H1 (cell line): ENCODE data around the gene GPLD1. TPM values are rescaled to one million over a fixed set of nuclear protein-coding genes. Genes with fewer than 3 reads are reported as not detected.

Experiments
- CTCF ChIA-PET: fragments of 300-600 bp; sonication (Branson Sonifier 250); formaldehyde crosslinking; loops from one replicate; lab custom pipeline; 2021; ENCODE audit not compliant: partially characterized antibody; lab: Charles Lee
- POLR2A ChIA-PET: fragments of 300-600 bp; sonication (Branson Sonifier 250); formaldehyde crosslinking; loops from one replicate; lab custom pipeline; 2021; ENCODE audit warnings: inconsistent platforms; ENCODE audit not compliant: partially characterized antibody; lab: Charles Lee
- DNase-seq, 2 experiments: peaks; one replicate each; pipeline versions ENCODE4 v3.0.0 to v3.0.0-alpha.2; 2010 to 2022; ENCODE audit warnings: low spot score in 2 of 2, low read depth in 1 of 2, mixed read lengths in 1 of 2
- FAIRE-seq: peaks from 2 replicates; lab custom pipeline; 2011; peaks lifted over from hg19 to GRCh38; lab: Jason Lieb, UNC
- H2AFZ ChIP-seq: 2 replicates; pipeline ENCODE4 v1.8.1; 2012; ENCODE audit warnings: low read length, inconsistent platforms
- H2AK5ac ChIP-seq: 2 replicates; pipeline ENCODE4 v1.6.1; 2013; ENCODE audit warnings: low read depth, low read length
- H2BK120ac ChIP-seq: replicated peaks from 2 replicates; pipeline ENCODE3; 2013; ENCODE audit warnings: low read depth, low read length, inconsistent platforms
- H2BK12ac ChIP-seq: 2 replicates; pipeline ENCODE4 v1.6.1; 2013; ENCODE audit warnings: low read depth, low read length
- H2BK15ac ChIP-seq: 2 replicates; pipeline ENCODE4 v1.6.1; 2013; ENCODE audit warnings: low read length
- H2BK20ac ChIP-seq: 2 replicates; pipeline ENCODE4 v1.6.1; 2013; ENCODE audit warnings: low read length
- H2BK5ac ChIP-seq: 2 replicates; pipeline ENCODE4 v1.6.1; 2013; ENCODE audit warnings: low read depth, low read length
- H3K14ac ChIP-seq: 2 replicates; pipeline ENCODE4 v1.6.1; 2013; ENCODE audit warnings: inconsistent platforms; ENCODE audit not compliant: insufficient read length
- H3K18ac ChIP-seq: 2 replicates; pipeline ENCODE4 v1.6.1; 2013; ENCODE audit warnings: low read length; ENCODE audit errors: extremely low read depth
- H3K23ac ChIP-seq: 2 replicates; pipeline ENCODE4 v1.6.1; 2013; ENCODE audit warnings: inconsistent platforms; ENCODE audit not compliant: insufficient read length
- H3K23me2 ChIP-seq: 2 replicates; pipeline ENCODE4 v1.6.1; 2013; ENCODE audit warnings: low read depth, low read length
- H3K27ac ChIP-seq: 2 replicates; pipeline ENCODE4 v1.6.1; 2011; ENCODE audit warnings: low read depth, low read length, inconsistent platforms
- H3K27me3 ChIP-seq, 4 experiments: replicated peaks in 1 of 4; 1 replicate in 1 of 4; 2 replicates in 3 of 4; pipeline versions ENCODE4 v1.6.1 to v1.8.1; 2011 to 2013; ENCODE audit warnings: low read length in 3 of 4, mild to moderate bottlenecking in 3 of 4, inconsistent platforms in 2 of 4, mixed read lengths in 2 of 4, moderate library complexity in 1 of 4; ENCODE audit not compliant: control insufficient read depth in 3 of 4, insufficient read depth in 3 of 4; ENCODE audit errors: extremely low read depth in 1 of 4
- H3K36me3 ChIP-seq, 4 experiments: 2 replicates each; pipeline versions ENCODE4 v1.6.1 to v1.8.1; 2011 to 2013; ENCODE audit warnings: mild to moderate bottlenecking in 4 of 4, low read length in 3 of 4, moderate library complexity in 2 of 4, control low read depth in 1 of 4, inconsistent platforms in 1 of 4; ENCODE audit not compliant: insufficient read depth in 4 of 4, control insufficient read depth in 2 of 4
- H3K4ac ChIP-seq: replicated peaks from 2 replicates; pipeline ENCODE3; 2013; ENCODE audit warnings: low read length, low read depth, mixed read lengths, inconsistent platforms; ENCODE audit not compliant: insufficient read length
- H3K4me1 ChIP-seq, 4 experiments: replicated peaks in 1 of 4; 1 replicate in 1 of 4; 2 replicates in 3 of 4; pipeline versions ENCODE4 v1.6.1 to v1.8.1; 2011 to 2013; ENCODE audit warnings: low read length in 3 of 4, inconsistent platforms in 2 of 4, mixed read lengths in 1 of 4; ENCODE audit not compliant: insufficient read depth in 4 of 4, control insufficient read depth in 3 of 4
- H3K4me2 ChIP-seq, 2 experiments: 2 replicates each; pipeline versions ENCODE4 v1.6.1 to v1.8.1; 2011 to 2013; ENCODE audit warnings: low read depth in 2 of 2, low read length in 2 of 2, control low read depth in 1 of 2, inconsistent platforms in 1 of 2, mild to moderate bottlenecking in 1 of 2; ENCODE audit not compliant: insufficient read depth in 1 of 2
- H3K4me3 ChIP-seq, 4 experiments: fragments of 200-600, 300-600 bp in 1 of 4; sonication (generic), shearing (Covaris generic), sonication (Bioruptor Twin) in 1 of 4; 2 replicates each; pipeline versions ENCODE4 v1.5.1 to v1.8.1; 2011 to 2016; ENCODE audit warnings: low read length in 4 of 4, low read depth in 3 of 4, control low read depth in 2 of 4, inconsistent platforms in 2 of 4, mild to moderate bottlenecking in 2 of 4, mixed read lengths in 1 of 4, moderate library complexity in 1 of 4; ENCODE audit not compliant: insufficient read depth in 2 of 4; ENCODE audit errors: extremely low read depth in 1 of 4
- H3K56ac ChIP-seq: replicated peaks from 2 replicates; pipeline ENCODE3; 2013; ENCODE audit warnings: low read depth, mild to moderate bottlenecking, mixed read lengths, low read length, inconsistent platforms; ENCODE audit not compliant: insufficient read length
- H3K79me1 ChIP-seq: 2 replicates; pipeline ENCODE4 v1.6.1; 2013; ENCODE audit warnings: low read depth, low read length, control low read depth
- H3K79me2 ChIP-seq, 2 experiments: 2 replicates each; pipeline versions ENCODE4 v1.6.1 to v1.8.1; 2012 to 2013; ENCODE audit warnings: low read length in 2 of 2, mild to moderate bottlenecking in 2 of 2, inconsistent platforms in 1 of 2; ENCODE audit not compliant: insufficient read depth in 2 of 2, control insufficient read depth in 1 of 2
- H3K9ac ChIP-seq, 4 experiments: replicated peaks in 1 of 4; 1 replicate in 1 of 4; 2 replicates in 3 of 4; pipeline versions ENCODE4 v1.6.1 to v1.8.1; 2011 to 2013; ENCODE audit warnings: low read depth in 3 of 4, low read length in 3 of 4, control low read depth in 2 of 4, mild to moderate bottlenecking in 2 of 4, moderate library complexity in 2 of 4, inconsistent platforms in 1 of 4; ENCODE audit errors: extremely low read depth in 1 of 4
- H3K9me3 ChIP-seq, 2 experiments: 2 replicates each; pipeline versions ENCODE4 v1.6.1 to v1.8.1; 2012 to 2013; ENCODE audit warnings: mild to moderate bottlenecking in 2 of 2, moderate library complexity in 2 of 2, control low read depth in 1 of 2, inconsistent platforms in 1 of 2, low read depth in 1 of 2, low read length in 1 of 2, mixed read lengths in 1 of 2; ENCODE audit not compliant: insufficient read depth in 2 of 2
- H4K20me1 ChIP-seq, 2 experiments: replicated peaks in 1 of 2; 2 replicates each; pipeline versions ENCODE3 to v1.8.1; 2011 to 2013; ENCODE audit warnings: inconsistent platforms in 2 of 2, low read length in 2 of 2, mild to moderate bottlenecking in 1 of 2; ENCODE audit not compliant: insufficient read depth in 2 of 2, control insufficient read depth in 1 of 2
- H4K5ac ChIP-seq: 2 replicates; pipeline ENCODE4 v1.6.1; 2013; ENCODE audit warnings: low read length, low read depth, mixed read lengths, inconsistent platforms; ENCODE audit not compliant: insufficient read length
- H4K8ac ChIP-seq: 2 replicates; pipeline ENCODE4 v1.8.0; 2013; ENCODE audit warnings: mild to moderate bottlenecking, moderate library complexity, low read length, inconsistent platforms; ENCODE audit not compliant: insufficient read depth; ENCODE audit errors: extremely low read depth
- H4K91ac ChIP-seq: replicated peaks from 2 replicates; pipeline ENCODE3; 2013; ENCODE audit warnings: low read length, mixed read lengths, inconsistent platforms; ENCODE audit not compliant: insufficient read length
- ATF2 ChIP-seq: IDR thresholded peaks from 2 replicates; pipeline ENCODE4 v1.6.1; 2012; ENCODE audit warnings: low read length, inconsistent platforms
- ATF3 ChIP-seq: IDR thresholded peaks from 2 replicates; pipeline ENCODE4 v1.6.1; 2011; ENCODE audit warnings: low read depth, mild to moderate bottlenecking, low read length; ENCODE audit not compliant: insufficient read depth
- BACH1 ChIP-seq: IDR thresholded peaks from 2 replicates; pipeline ENCODE4 v1.6.1; 2012; ENCODE audit warnings: low read length, improper control_type of control experiment
- EP300 ChIP-seq, 2 experiments: IDR thresholded peaks; 1 replicate in 1 of 2; 2 replicates in 1 of 2; pipeline ENCODE4 v1.6.1; 2011 to 2012; ENCODE audit warnings: low read depth in 2 of 2, low read length in 2 of 2, mild to moderate bottlenecking in 2 of 2, borderline replicate concordance in 1 of 2, inconsistent platforms in 1 of 2, moderate library complexity in 1 of 2
- KDM5A ChIP-seq: fragments of 200-600 bp; IDR thresholded peaks from 2 replicates; pipeline ENCODE4 v1.7.1; 2012; ENCODE audit warnings: mild to moderate bottlenecking, low read length, inconsistent platforms, mixed read lengths
- RNF2 ChIP-seq: fragments of 200-900, 300-1000 bp; sonication (generic); IDR thresholded peaks from 2 replicates; pipeline ENCODE4 v1.7.1; 2016; ENCODE audit warnings: borderline replicate concordance, low read depth, mild to moderate bottlenecking, antibody characterized with exemption, low read length; ENCODE audit not compliant: poor library complexity, severe bottlenecking; ENCODE audit errors: missing control alignments
- TEAD4 ChIP-seq: IDR thresholded peaks from 2 replicates; pipeline ENCODE4 v1.6.1; 2012; ENCODE audit warnings: low read depth, low read length, inconsistent platforms, mixed read lengths
- USF2 ChIP-seq: IDR thresholded peaks from 2 replicates; pipeline ENCODE4 v1.6.1; 2011; ENCODE audit warnings: low read length, improper control_type of control experiment
- WGBS, 2 experiments: shearing (Covaris generic) in 1 of 2; methylation state at CpG; one replicate each; pipeline versions ENCODE4 v1.1.6 to v1.1.7; 2013 to 2015; ENCODE audit warnings: low lambda C conversion rate in 2 of 2, mixed read lengths in 2 of 2, inconsistent platforms in 1 of 2, low coverage in 1 of 2, missing lambda C conversion rate in 1 of 2; ENCODE audit not compliant: insufficient replicate concordance in 2 of 2, insufficient coverage in 1 of 2, insufficient read length in 1 of 2; ENCODE audit errors: extremely low coverage in 1 of 2, missing lambda C conversion rate in 1 of 2; 5-methylcytosine and 5-hydroxymethylcytosine counted together
- polyA plus RNA-seq, 7 experiments: library from polyadenylated mRNA; depleted of rRNA in 3 of 7; stranded (reverse) in 5 of 7; unstranded in 2 of 7; fragments of >200 nt in 5 of 7; fragments of 200-250 nt in 2 of 7; gene quantifications; 1 replicate in 5 of 7; 2 replicates in 1 of 7; 4 replicates in 1 of 7; pipeline versions ENCODE4 v1.2.1 to v1.2.3, GENCODE V29; 2011 to 2013; ENCODE audit warnings: missing spikeins in 2 of 7, mixed read lengths in 2 of 7
- total RNA-seq: library from RNA; stranded (reverse); fragmentation: NEBNext Ultra II Directional; extraction: Animal tissue kit (Norgen Biotek cat#: 25700); gene quantifications from 2 replicates; pipeline ENCODE4 v1.2.1, GENCODE V29; 2021

Gene GPLD1
- total and polyA plus RNA-seq, 2 of the 8 experiments (the other 6 are each of a cell fraction or from before 2014, with no cell fraction given), result 3.7 to 5.3 TPM

GRCh38 chr6:24448828-24449525 lies 40.4 kb downstream of the GPLD1 start:
- Histone ChIP-seq H4K91ac (no peak overlapping the region), H3K4ac (no peak overlapping the region), H3K9ac (no peak overlapping the region; a peak in 1 of 7 replicates), H3K9me3 (no peaks in the 10 kb centered on the region), H3K56ac (no peak overlapping the region), H3K79me2 (no peaks in the 10 kb centered on the region), H3K27ac (no peak overlapping the region), H3K36me3 (no peaks in the 10 kb centered on the region), H3K14ac (no peak overlapping the region), H2AK5ac (no peak overlapping the region), H3K23ac (no peak overlapping the region), H3K23me2 (no peaks in the 10 kb centered on the region), H3K4me2 (no peak overlapping the region), H2BK5ac (no peak overlapping the region), H4K20me1 (peaks cover 0 to 2% of the 10 kb centered on the region in 2 experiments), H4K8ac (no peak overlapping the region), H3K27me3 (no peaks in the 10 kb centered on the region), H3K4me3 (no peak overlapping the region), H2BK20ac (no peak overlapping the region), H2AFZ (no peak overlapping the region), H3K4me1 (peaks cover 0 to 4% (median 2%) of the 10 kb centered on the region in 4 experiments; a peak in 2 of 7 replicates), H3K79me1 (no peaks in the 10 kb centered on the region), H4K5ac (no peak overlapping the region), H2BK15ac (no peak overlapping the region), H2BK12ac (no peak overlapping the region), H3K18ac (no peak overlapping the region), H2BK120ac (no peak overlapping the region)
- no peak for DNase-seq
- no peak for FAIRE-seq
- WGBS, 2 experiments, result 75% methylated on average over 9 of the region's 9 CpGs; no CpG with 5 or more reads in 1 of the 2 experiments
- CTCF ChIA-PET, result interaction anchor here (1.0 to 2.8 kb wide), 5 partner anchors 9 to 45 kb away, joined by 3 to 10 read pairs (median 3); partner anchors contain the start of gene ALDH5A1
- POLR2A ChIA-PET, result interaction anchor here (0.6 to 1.1 kb wide), 3 partner anchors 8 to 33 kb away, joined by 3 read pairs; no protein-coding TSS in a partner anchor
- no peak for TF ChIP-seq EP300 (IDR thresholded peaks at IDR 0.05; ENCODE audit: borderline replicate concordance in 1 of 2, low read depth in 2 of 2, low read length in 2 of 2)
- no peak for TF ChIP-seq KDM5A
- no peak for TF ChIP-seq RNF2
- TF ChIP-seq USF2, result no peak
- TF ChIP-seq ATF3, result no peak
- TF ChIP-seq BACH1, result no peak
- TF ChIP-seq ATF2, result no peak
- no peak for TF ChIP-seq TEAD4
